OCI-LY7 (cell line): ENCODE measurements around the gene METTL24. TPM values are rescaled to one million over a fixed set of nuclear protein-coding genes. Genes with fewer than 3 reads are reported as not detected.

Source experiments
- BruUV-seq: library from RNA; stranded (reverse); fragments of 400-500 nt; replicated peaks from 2 replicates; lab custom pipeline; 2021; lab: Mats Ljungman, UMichigan
- CTCF ChIA-PET: fragments of 300-600 bp; sonication (Branson Sonifier 250); formaldehyde crosslinking; loops from one replicate; lab custom pipeline; 2022; ENCODE audit warnings: antibody characterized with exemption; ENCODE audit not compliant: unreplicated experiment; lab: Charles Lee
- POLR2A ChIA-PET: fragments of 300-600 bp; sonication (Branson Sonifier 250); formaldehyde crosslinking; loops from one replicate; lab custom pipeline; 2022; ENCODE audit warnings: antibody characterized with exemption; lab: Charles Lee
- DNase-seq: peaks from one replicate; pipeline ENCODE4 v3.0.0-alpha.2; 2015; ENCODE audit warnings: low spot score
- H2AFZ ChIP-seq: fragments of 200-600 bp; sonication (generic), shearing (Covaris generic); 2 replicates; pipeline ENCODE4 v1.6.1; 2014; ENCODE audit warnings: mild to moderate bottlenecking, antibody characterized with exemption, low read length, moderate library complexity
- H3K27ac ChIP-seq: fragments of 200-600 bp; sonication (generic); 2 replicates; pipeline ENCODE4 v1.5.1; 2014; ENCODE audit warnings: mixed run types, low read depth, mild to moderate bottlenecking, moderate library complexity, low read length, inconsistent platforms; ENCODE audit not compliant: poor library complexity, severe bottlenecking
- H3K36me3 ChIP-seq: fragments of 200-600 bp; sonication (generic); 2 replicates; pipeline ENCODE4 v1.6.1; 2014; ENCODE audit warnings: mild to moderate bottlenecking, antibody characterized with exemption, low read length, moderate library complexity, mixed read lengths; ENCODE audit not compliant: insufficient read depth
- H3K4me1 ChIP-seq: fragments of 200-600 bp; sonication (generic); 2 replicates; pipeline ENCODE4 v1.5.1; 2014; ENCODE audit warnings: mild to moderate bottlenecking, low read length; ENCODE audit not compliant: insufficient read depth, poor library complexity, severe bottlenecking
- H3K4me2 ChIP-seq: fragments of 200-600 bp; sonication (generic); 2 replicates; pipeline ENCODE4 v1.6.1; 2014; ENCODE audit warnings: mild to moderate bottlenecking, low read length
- H3K4me3 ChIP-seq: fragments of 200-600 bp; sonication (generic); 2 replicates; pipeline ENCODE4 v1.5.1; 2014; ENCODE audit warnings: mild to moderate bottlenecking, low read depth, low read length; ENCODE audit not compliant: poor library complexity, severe bottlenecking
- H3K79me2 ChIP-seq: fragments of 200-600 bp; sonication (generic); 2 replicates; pipeline ENCODE4 v1.6.1; 2016; ENCODE audit warnings: low read depth, mild to moderate bottlenecking, low read length, moderate library complexity, mixed read lengths; ENCODE audit not compliant: insufficient read depth
- H3K9me2 ChIP-seq: fragments of 200-600 bp; sonication (generic); 2 replicates; pipeline ENCODE4 v1.6.1; 2016; ENCODE audit warnings: mild to moderate bottlenecking, low read length, mixed read lengths; ENCODE audit not compliant: insufficient read depth
- H3K9me3 ChIP-seq: fragments of 200-600 bp; sonication (generic); 2 replicates; pipeline ENCODE4 v1.6.1; 2014; ENCODE audit warnings: mild to moderate bottlenecking, mixed run types, low read length, mixed read lengths
- H4K20me1 ChIP-seq: fragments of 200-600 bp; sonication (generic); 2 replicates; pipeline ENCODE4 v1.6.1; 2014; ENCODE audit warnings: mild to moderate bottlenecking, antibody characterized with exemption, low read length, moderate library complexity, mixed read lengths; ENCODE audit not compliant: insufficient read depth
- CTCF ChIP-seq: fragments of 200-600 bp; sonication (generic); conservative IDR thresholded peaks from 2 replicates; pipeline ENCODE4 v1.5.1; 2014; ENCODE audit warnings: mild to moderate bottlenecking, antibody characterized with exemption, low read length, moderate library complexity, mixed read lengths
- EZH2phosphoT487 ChIP-seq: fragments of 200-600 bp; sonication (generic); IDR thresholded peaks from 2 replicates; pipeline ENCODE4 v1.6.1; 2018; ENCODE audit warnings: low read depth, borderline replicate concordance, mild to moderate bottlenecking, mixed run types, antibody characterized with exemption, low read length, moderate library complexity, mixed read lengths
- intact Hi-C: fragments of 100-400 bp; cut with micrococcal nuclease; formaldehyde crosslinking; loops from one replicate; pipeline ENCODE4 v1.10.0; 2022; ENCODE audit not compliant: unreplicated experiment
- total RNA-seq, 2 experiments: library from RNA; depleted of rRNA in 1 of 2; stranded (reverse); fragments of >200 nt in 1 of 2; shearing (Covaris generic) in 1 of 2; gene quantifications; 2 replicates each; pipeline ENCODE4 v1.2.3, GENCODE V29; 2014 to 2022

The METTL24 gene
- total RNA-seq, 2 experiments from 2014 or later: not detected

- TF ChIP-seq CTCF: no peak
- no peak for TF ChIP-seq EZH2phosphoT487
- no peaks in the 10 kb centered on the region for H3K9me3 ChIP-seq
- H3K36me3 ChIP-seq: no peaks in the 10 kb centered on the region
- no peak overlapping the region for H3K4me3 ChIP-seq
- no peaks in the 10 kb centered on the region for H4K20me1 ChIP-seq
- ChIA-PET POLR2A (no interaction called here), CTCF (no interaction called here)
- intact Hi-C loops: no loop called here
- no peak overlapping the region for H3K27ac ChIP-seq
- no TSS peak for BruUV-seq
- no peaks in the 10 kb centered on the region for H3K4me1 ChIP-seq
- H2AFZ ChIP-seq: no peak overlapping the region
- no peak overlapping the region for H3K4me2 ChIP-seq
- H3K79me2 ChIP-seq: no peaks in the 10 kb centered on the region
- H3K9me2 ChIP-seq: no peaks in the 10 kb centered on the region
- DNase-seq: no peak
These were observed 59.2 kb downstream of the METTL24 start for GRCh38 chr6:110298916-110299315.

- ChIA-PET POLR2A (no interaction called here), CTCF (no interaction called here)
- Histone ChIP-seq H3K4me2 (no peak overlapping the region), H3K27ac (no peak overlapping the region), H3K4me3 (no peak overlapping the region), H4K20me1 (no peaks in the 10 kb centered on the region), H3K79me2 (no peaks in the 10 kb centered on the region), H3K9me3 (no peaks in the 10 kb centered on the region), H3K4me1 (no peaks in the 10 kb centered on the region), H2AFZ (no peak overlapping the region), H3K9me2 (no peaks in the 10 kb centered on the region), H3K36me3 (no peaks in the 10 kb centered on the region)
- no peak for DNase-seq
- intact Hi-C loops: no loop called here
- no TSS peak for BruUV-seq
- no peak for TF ChIP-seq EZH2phosphoT487
- no peak for TF ChIP-seq CTCF
These were observed 59.7 kb downstream of the METTL24 start for GRCh38 chr6:110298411-110298810.

GRCh38 chr6:110296241-110297025 lies 61.7 kb downstream of the METTL24 start:
- no peak for DNase-seq
- Histone ChIP-seq H3K27ac (no peak overlapping the region), H3K9me2 (no peaks in the 10 kb centered on the region), H3K79me2 (no peaks in the 10 kb centered on the region), H3K9me3 (no peaks in the 10 kb centered on the region), H3K4me2 (no peak overlapping the region), H3K36me3 (no peaks in the 10 kb centered on the region), H4K20me1 (no peaks in the 10 kb centered on the region), H2AFZ (no peak overlapping the region; the same call in 1 of the 2 replicates), H3K4me3 (no peak overlapping the region), H3K4me1 (no peaks in the 10 kb centered on the region)
- no peak for TF ChIP-seq CTCF
- no peak for TF ChIP-seq EZH2phosphoT487
- BruUV-seq: no TSS peak
- CTCF ChIA-PET: no interaction called here
- POLR2A ChIA-PET: interaction anchor here (1.0 kb wide), 1 partner anchor 14 kb away, joined by 3 read pairs; no protein-coding TSS in a partner anchor
- intact Hi-C loops: no loop called here
